Measurements from ENCODE around the gene PLPPR1.

The PLPPR1 gene

GRCh38 chr9:101167490-101168134 lies 139.1 kb downstream of the PLPPR1 start:
- peak overlapping the region; percentile 80 for H3K27ac ChIP-seq
- no peak for TF ChIP-seq CTCF (conservative IDR thresholded peaks at IDR 0.05)

- TF ChIP-seq CTCF (conservative IDR thresholded peaks at IDR 0.05): no peak
- H3K27ac ChIP-seq: no peak overlapping the region
These were observed 144.1 kb downstream of the PLPPR1 start for GRCh38 chr9:101172616-101173015.

- TF ChIP-seq CTCF (conservative IDR thresholded peaks at IDR 0.05): no peak
- no peak overlapping the region for H3K27ac ChIP-seq
These were observed 145.4 kb downstream of the PLPPR1 start for GRCh38 chr9:101173907-101174306.

GRCh38 chr9:101176384-101176783 lies 147.9 kb downstream of the PLPPR1 start:
- H3K27ac ChIP-seq: no peak overlapping the region
- TF ChIP-seq CTCF (conservative IDR thresholded peaks at IDR 0.05): no peak

- peak overlapping the region; percentile 74 for H3K27ac ChIP-seq
- TF ChIP-seq CTCF (conservative IDR thresholded peaks at IDR 0.05): no peak
These were observed 156.3 kb downstream of the PLPPR1 start for GRCh38 chr9:101184813-101185278.

- no peak overlapping the region for H3K27ac ChIP-seq
- no peak for TF ChIP-seq CTCF (conservative IDR thresholded peaks at IDR 0.05)
These were observed 163.2 kb downstream of the PLPPR1 start for GRCh38 chr9:101191723-101192122.

- no peak overlapping the region for H3K27ac ChIP-seq
- no peak for TF ChIP-seq CTCF (conservative IDR thresholded peaks at IDR 0.05)
These were observed 168.5 kb downstream of the PLPPR1 start for GRCh38 chr9:101197026-101197425.

All from VCaP (cell line).